ENCODE data around the gene PFKL.
"Not testable (repeated sequence)": the region's sequence is repeated elsewhere in the genome, so short reads cannot be mapped to it uniquely, and the experiment has no call there.

PFKL gene

DNA sequence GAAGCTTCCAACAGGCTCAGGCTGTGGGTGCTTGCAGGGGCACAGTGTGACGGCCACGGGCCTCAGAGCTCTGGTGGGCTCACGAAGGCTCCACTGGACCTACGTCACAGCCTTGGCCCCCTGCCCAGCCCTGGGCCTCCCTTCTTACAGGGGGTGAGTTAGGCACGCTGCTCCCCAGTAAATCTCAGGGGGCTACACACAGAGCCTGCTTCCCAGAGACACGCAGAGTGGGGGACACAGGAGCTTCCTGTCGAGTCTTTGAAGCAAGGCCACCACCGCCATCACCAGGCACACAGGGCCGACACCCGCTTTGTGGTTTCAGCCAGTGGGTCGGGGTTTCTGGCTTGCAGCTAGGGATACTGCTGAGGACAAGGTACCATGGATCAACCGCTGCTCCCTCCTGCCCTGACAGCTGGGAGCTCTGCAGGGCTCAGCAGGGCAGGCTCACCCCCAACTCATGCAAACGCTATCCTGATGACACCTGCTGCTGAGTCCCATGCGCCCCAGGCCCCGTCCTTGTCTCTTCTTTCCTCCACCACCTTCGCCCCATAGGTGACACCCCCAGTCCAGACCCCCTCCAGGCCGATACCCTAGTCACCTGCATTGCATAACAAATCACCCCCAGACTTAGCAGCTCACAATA is 44.8 kb downstream of the PFKL start:
- no peak for DNase-seq (ENCODE audit: low spot score)

DNA sequence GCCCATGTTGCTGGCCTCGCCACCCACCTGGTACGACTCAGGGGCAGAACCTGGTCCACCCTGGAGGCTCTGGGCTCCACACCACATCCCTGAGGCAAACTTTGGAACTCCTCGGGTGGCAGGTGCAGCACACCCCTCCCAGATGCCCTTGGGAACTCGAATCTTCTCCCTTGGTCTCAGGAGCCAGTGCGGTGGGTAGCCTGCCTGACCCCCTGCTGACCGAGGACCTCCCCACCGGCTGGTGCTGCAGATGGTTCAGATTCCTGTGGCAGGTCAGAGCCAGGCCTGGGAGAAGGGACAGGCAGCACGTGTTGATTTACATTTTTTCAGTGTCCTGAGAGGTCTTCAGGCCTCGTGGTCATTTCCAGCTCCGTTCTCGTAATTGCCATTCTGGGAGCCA is 45.6 kb downstream of the PFKL start:
- DNase-seq (ENCODE audit: low spot score), result no peak

DNA sequence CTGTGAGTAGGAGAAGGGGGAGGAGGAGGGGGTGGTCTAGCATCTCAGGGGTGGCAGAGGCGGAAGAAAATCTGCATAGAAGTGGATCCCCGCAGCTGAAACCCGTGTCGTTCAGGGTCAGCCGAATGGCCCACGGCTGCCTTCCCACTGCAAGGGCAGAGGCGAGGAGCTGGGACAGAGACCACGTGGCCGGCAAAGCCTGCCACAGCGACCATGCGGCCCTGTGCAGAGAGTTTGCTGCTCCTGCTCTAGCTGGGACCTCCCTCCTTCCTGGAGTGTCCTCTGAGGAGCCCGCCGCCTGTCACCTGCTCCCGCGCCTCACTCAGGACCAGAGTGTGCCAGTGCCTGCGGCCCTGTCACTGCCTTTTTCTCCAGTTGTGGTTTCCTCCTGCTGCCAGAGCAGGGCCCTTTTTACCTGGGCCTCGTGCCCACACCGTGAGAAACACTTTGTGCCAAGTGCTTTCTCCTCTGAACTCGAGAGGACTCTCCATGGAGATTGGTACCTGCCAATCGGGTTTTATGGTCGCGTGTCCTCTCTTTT is 48.1 kb downstream of the PFKL start:
- no peak for DNase-seq (ENCODE audit: low spot score)

GRCh38 chr21:44348861-44349260 is 49.0 kb downstream of the PFKL start:
- no peak for DNase-seq (ENCODE audit: low spot score)

GRCh38 chr21:44349416-44349846 is 49.6 kb downstream of the PFKL start:
- no peak for DNase-seq (ENCODE audit: low spot score)

- DNase-seq (ENCODE audit: low spot score), result no peak
Measured at GRCh38 chr21:44349847-44350772, 50.3 kb downstream of the PFKL start.

DNA sequence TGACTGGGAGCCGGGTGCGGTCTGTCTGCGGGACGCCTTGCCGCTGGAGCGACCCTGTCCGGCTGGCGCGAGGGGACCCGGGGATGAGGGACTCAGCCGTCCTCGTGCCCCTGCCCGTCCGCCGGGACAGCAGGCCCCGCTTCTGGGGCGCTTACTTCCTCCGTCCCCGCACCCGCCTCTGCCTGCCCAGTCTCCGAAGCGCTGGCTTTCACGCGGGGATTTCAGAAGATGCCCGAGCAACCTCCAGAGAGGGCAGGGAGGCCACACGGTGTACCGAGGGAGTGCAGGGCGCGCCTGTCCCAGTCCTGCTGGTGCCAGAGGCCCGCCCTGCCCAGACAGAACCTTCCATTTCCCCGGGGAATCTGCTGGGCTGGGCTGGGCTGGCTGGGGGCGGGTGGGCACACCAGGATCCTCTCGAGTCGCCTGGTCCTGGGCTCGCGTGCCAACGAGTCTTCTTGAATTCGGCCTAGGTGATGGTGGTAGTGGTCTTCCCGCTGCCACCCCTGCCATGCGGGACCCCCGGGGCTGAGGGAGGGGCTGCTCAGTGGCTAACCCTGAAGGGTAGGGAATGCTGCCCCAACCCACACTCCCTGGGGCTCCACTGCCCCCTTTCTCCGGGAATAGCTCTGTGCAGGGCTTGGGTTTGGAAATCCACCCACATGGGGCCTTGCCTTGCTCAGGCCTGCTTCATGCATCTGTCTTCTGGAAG is 51.1 kb downstream of the PFKL start:
- DNase-seq (ENCODE audit: low spot score), result no peak

DNA sequence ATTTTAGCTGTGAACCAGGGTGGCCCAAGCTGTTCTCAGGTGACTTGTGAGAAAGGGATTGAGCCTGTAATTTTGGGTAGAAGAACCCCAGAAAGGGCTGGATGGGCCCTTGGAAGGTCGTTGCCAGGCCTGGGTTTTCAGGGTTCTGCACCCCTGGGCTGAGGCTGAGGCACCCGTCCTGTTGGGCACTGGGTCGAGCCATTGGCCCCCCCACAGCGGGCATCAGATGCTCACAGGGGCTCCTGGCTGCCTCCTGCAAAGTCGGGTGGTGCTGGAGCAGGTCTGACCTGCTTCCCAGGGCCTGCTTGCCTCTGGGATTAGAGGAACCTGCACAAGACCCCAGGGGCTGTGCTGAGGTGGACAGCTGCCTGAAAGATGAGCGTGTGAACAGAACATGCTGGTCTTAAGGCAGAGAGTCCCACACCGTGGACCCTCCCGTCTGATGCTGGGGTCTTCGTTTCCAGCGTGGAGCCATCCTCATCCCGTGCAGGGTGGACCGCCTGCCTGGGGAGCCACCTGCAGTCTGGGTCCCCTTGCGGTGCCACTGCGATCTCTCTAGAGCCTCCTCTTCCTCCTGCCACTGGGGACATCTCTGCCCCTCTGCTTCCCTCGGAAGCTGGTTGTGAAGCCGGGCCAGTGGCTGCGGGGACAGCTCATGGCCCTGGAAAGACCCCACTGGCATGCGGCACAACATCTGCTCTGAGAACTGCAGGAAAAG is 51.8 kb downstream of the PFKL start:
- no peak for DNase-seq (ENCODE audit: low spot score)

GRCh38 chr21:44352253-44352860 is 52.5 kb downstream of the PFKL start:
- no peak for DNase-seq (ENCODE audit: low spot score)

DNA sequence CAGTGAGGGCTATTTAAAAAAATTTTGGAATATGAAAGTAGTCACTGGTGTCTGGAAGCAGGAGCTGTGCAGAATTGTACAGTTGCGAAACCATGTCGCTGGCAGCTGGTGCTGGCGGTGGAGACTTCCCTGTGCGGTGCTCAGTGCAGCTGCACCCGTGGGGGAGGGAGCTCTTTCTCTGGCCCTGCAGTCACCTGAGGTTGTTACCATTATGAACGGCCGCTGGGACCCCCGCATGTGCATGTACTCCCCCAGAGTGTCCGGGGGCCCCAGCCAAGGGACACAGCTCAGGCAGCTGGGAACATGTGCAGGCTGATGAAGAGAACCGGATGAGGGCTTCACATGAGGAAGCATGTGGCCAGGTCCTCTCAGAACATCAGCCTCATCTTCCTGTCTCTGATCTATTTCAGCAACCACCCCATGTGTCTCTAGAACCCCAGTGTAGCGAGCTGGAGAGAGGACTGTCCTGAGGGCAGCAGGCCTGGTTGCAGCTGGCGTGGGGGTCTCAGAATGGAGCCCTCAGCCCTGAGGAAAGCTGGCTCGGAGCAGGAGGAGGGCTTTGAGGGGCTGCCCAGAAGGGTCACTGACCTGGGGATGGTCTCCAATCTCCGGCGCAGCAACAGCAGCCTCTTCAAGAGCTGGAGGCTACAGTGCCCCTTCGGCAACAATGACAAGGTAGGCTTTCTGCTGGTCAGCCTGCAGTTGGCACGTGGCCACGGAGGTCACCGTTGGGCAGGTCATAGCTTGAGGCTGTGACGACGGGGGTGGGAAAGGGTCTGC is 53.5 kb downstream of the PFKL start, which contains the start of gene TRPM2:
TRPM2 (plus strand) TSS at position 431 of the 780 bp plus-strand sequence; CDS start at position 511, 80 bp downstream.
- no peak for DNase-seq (ENCODE audit: low spot score)

DNA sequence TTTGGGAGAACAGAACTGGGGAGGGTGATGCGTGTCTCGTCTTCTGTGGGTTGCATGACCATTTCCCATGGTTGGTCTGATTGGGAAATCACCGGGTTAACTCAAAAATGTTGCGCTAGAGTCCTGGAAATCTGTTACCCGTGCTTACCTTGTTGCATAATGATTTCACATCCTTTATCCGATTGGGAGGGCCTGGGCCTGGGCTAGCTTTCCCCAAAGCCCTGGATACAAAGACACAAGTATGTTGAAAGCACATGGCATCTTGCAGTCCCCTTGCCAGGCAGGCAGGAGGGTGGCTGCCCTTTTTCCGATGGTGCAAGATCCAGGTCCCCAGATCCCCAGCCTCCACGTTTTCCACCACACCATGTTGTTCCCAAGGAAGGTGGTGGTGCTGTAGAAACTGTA is 54.1 kb downstream of the PFKL start:
- DNase-seq (ENCODE audit: low spot score), result no peak

DNA sequence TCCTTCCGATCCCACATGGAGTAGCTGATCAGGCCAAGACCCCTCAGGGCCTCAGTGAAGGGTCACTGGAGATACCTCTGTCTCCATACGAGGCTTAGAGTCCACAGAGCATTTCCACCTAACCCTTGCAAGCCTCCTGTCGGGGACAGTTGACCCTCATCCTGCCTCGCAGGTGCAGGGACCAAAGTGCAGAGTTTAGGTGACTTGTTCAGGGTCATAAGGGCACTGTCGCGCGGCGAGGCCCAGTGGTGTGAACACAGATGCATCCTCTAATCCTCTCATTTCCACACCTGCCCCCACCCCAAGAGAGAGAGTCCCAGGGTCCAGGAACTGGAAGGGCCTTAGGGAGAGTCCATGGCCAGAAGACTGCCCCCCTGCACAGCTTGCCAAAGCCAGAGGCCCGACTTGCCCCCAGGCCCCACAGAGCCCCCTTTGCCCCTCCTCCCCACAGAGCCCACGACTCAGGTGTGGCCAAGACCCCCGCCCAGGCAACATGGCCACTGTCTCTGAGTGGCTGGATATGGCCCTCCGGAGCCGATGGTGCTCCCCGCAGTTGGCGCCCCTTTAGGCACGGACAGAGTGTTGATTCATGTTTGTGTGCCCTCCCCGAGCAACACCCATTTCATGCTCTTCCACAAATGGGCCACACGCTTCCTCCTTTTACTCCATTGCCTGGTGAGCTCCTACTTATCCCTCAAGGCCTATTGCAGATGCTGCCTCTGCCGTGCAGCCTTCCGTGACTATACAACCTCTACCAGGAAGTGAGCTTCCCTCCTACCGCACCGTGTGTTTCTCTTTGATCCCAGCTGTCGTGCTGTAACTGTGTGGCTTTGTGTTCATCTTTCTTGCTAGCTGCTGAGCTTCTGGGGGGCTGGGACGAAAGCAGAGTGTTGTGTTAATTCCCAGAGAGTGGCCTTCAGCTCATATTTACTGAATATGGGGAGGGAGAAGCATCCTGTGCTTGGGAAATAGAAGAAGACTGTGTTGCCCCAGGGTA is 55.2 kb downstream of the PFKL start:
- DNase-seq (ENCODE audit: low spot score), result no peak

- DNase-seq (ENCODE audit: low spot score), result no peak
Measured at GRCh38 chr21:44356160-44356559, 56.3 kb downstream of the PFKL start.

GRCh38 chr21:44356636-44357035 is 56.8 kb downstream of the PFKL start:
- no peak for DNase-seq (ENCODE audit: low spot score)

GRCh38 chr21:44357064-44357837 is 57.4 kb downstream of the PFKL start:
- no peak for DNase-seq (ENCODE audit: low spot score)

- no peak for DNase-seq (ENCODE audit: low spot score)
Measured at GRCh38 chr21:44359396-44359795, 59.5 kb downstream of the PFKL start.

- no peak for DNase-seq (ENCODE audit: low spot score)
Measured at GRCh38 chr21:44360159-44360558, 60.3 kb downstream of the PFKL start.

DNA sequence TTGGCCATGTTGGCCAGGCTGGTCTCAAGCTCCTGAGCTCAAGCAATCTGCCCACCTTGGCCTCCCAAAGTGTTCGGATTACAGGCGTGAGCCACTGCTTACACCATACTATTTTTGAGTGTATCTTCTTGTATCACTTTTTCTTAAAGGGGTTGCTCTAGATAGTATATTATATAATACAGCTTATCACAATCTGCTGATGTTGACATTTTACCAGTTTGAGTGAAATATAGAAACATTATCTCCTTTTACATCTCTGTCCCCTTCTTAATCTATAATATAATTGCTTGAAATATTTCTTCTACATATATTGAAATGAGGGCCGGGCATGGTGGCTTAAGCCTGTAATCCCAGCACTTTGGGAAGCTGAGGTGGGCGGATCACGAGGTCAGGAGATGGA is 62.0 kb downstream of the PFKL start:
- not testable (repeated sequence) for DNase-seq (ENCODE audit: low spot score)

Data from hematopoietic multipotent progenitor cell treated with erythropoietin and hydrocortisone succinate and interleukin-3 and kit ligand, for 17 days (in vitro differentiated cells).